Neuronal stem cell (in vitro differentiated cells): ENCODE measurements around the gene GTF2A1L.

ENCODE experiments used
- DNase-seq: peaks from one replicate; pipeline ENCODE4 v3.0.0-alpha.2; 2013; ENCODE audit warnings: low spot score
- H2AFZ ChIP-seq: one replicate; pipeline ENCODE4 v1.6.1; 2013; ENCODE audit warnings: mild to moderate bottlenecking, low read length, inconsistent platforms
- H2AK5ac ChIP-seq: 2 replicates; pipeline ENCODE4 v1.6.1; 2013; ENCODE audit warnings: low read depth, mild to moderate bottlenecking, inconsistent platforms, low read length, moderate library complexity, mixed read lengths
- H2BK120ac ChIP-seq: 2 replicates; pipeline ENCODE4 v1.6.1; 2013; ENCODE audit warnings: low read depth, mild to moderate bottlenecking, inconsistent platforms, low read length, moderate library complexity, mixed read lengths
- H2BK12ac ChIP-seq: one replicate; pipeline ENCODE4 v1.6.1; 2013; ENCODE audit warnings: low read length, inconsistent platforms
- H2BK15ac ChIP-seq: 2 replicates; pipeline ENCODE4 v1.6.1; 2013; ENCODE audit warnings: mild to moderate bottlenecking, low read length, inconsistent platforms, mixed read lengths
- H2BK5ac ChIP-seq: one replicate; pipeline ENCODE4 v1.6.1; 2013; ENCODE audit warnings: inconsistent platforms, mild to moderate bottlenecking, low read length, moderate library complexity
- H3K14ac ChIP-seq: one replicate; pipeline ENCODE4 v1.6.1; 2013; ENCODE audit warnings: low read length, inconsistent platforms
- H3K18ac ChIP-seq: 2 replicates; pipeline ENCODE4 v1.6.1; 2013; ENCODE audit warnings: low read length, inconsistent platforms
- H3K23ac ChIP-seq: 2 replicates; pipeline ENCODE4 v1.6.1; 2013; ENCODE audit warnings: low read depth, mild to moderate bottlenecking, mixed read lengths, low read length, inconsistent platforms; ENCODE audit not compliant: poor library complexity
- H3K27ac ChIP-seq: replicated peaks from 3 replicates; pipeline ENCODE4 v1.5.1; 2013; ENCODE audit warnings: low read length, inconsistent platforms
- H3K27me3 ChIP-seq, 3 experiments: 2 replicates each; pipeline ENCODE4 v1.6.1; 2013; ENCODE audit warnings: low read length in 3 of 3, mild to moderate bottlenecking in 2 of 3, inconsistent platforms in 1 of 3, low read depth in 1 of 3, mixed read lengths in 1 of 3, moderate library complexity in 1 of 3; ENCODE audit not compliant: control insufficient read depth in 3 of 3, insufficient read depth in 3 of 3
- H3K36me3 ChIP-seq, 2 donors: replicated peaks in 1 of 2; 2 replicates each; pipeline ENCODE4 v1.6.1; 2013; ENCODE audit warnings: low read length in 2 of 2; ENCODE audit not compliant: control insufficient read depth in 2 of 2, insufficient read depth in 2 of 2
- H3K4ac ChIP-seq: 2 replicates; pipeline ENCODE4 v1.6.1; 2013; ENCODE audit warnings: inconsistent platforms, mild to moderate bottlenecking, low read length, moderate library complexity
- H3K4me1 ChIP-seq, 2 donors: 1 replicate in 1 of 2; 2 replicates in 1 of 2; pipeline ENCODE4 v1.6.1; 2013; ENCODE audit warnings: low read length in 2 of 2, low read depth in 1 of 2; ENCODE audit not compliant: control insufficient read depth in 2 of 2, insufficient read depth in 1 of 2
- H3K4me2 ChIP-seq: one replicate; pipeline ENCODE4 v1.6.1; 2013; ENCODE audit warnings: mild to moderate bottlenecking, low read length, inconsistent platforms; ENCODE audit not compliant: insufficient read depth, poor library complexity, severe bottlenecking
- H3K4me3 ChIP-seq, 2 donors: 2 replicates each; pipeline ENCODE4 v1.5.1; 2013; ENCODE audit warnings: low read length in 2 of 2, mild to moderate bottlenecking in 2 of 2, inconsistent platforms in 1 of 2, moderate library complexity in 1 of 2
- H3K79me1 ChIP-seq: one replicate; pipeline ENCODE4 v1.6.1; 2013; ENCODE audit warnings: low read depth, mild to moderate bottlenecking, inconsistent platforms, low read length, moderate library complexity
- H3K9ac ChIP-seq: one replicate; pipeline ENCODE4 v1.6.1; 2013; ENCODE audit warnings: mild to moderate bottlenecking, low read depth, low read length, inconsistent platforms; ENCODE audit not compliant: poor library complexity
- H3K9me3 ChIP-seq, 2 donors: replicated peaks in 1 of 2; 2 replicates each; pipeline versions ENCODE3 to v1.6.1; 2013; ENCODE audit warnings: low read length in 2 of 2, mild to moderate bottlenecking in 2 of 2, inconsistent platforms in 1 of 2, low read depth in 1 of 2, mixed read lengths in 1 of 2, moderate library complexity in 1 of 2; ENCODE audit not compliant: control insufficient read depth in 2 of 2, insufficient read depth in 1 of 2
- H4K8ac ChIP-seq: one replicate; pipeline ENCODE4 v1.6.1; 2013; ENCODE audit warnings: low read depth, mild to moderate bottlenecking, inconsistent platforms, low read length, moderate library complexity
- H4K91ac ChIP-seq: one replicate; pipeline ENCODE4 v1.6.1; 2013; ENCODE audit warnings: low read length, low read depth, mild to moderate bottlenecking, inconsistent platforms; ENCODE audit not compliant: poor library complexity
- WGBS, 2 donors: extraction: QIAGEN DNeasy Blood & Tissue Kit; methylation state at CpG; one replicate each; pipeline ENCODE4 v1.1.7; 2013; ENCODE audit warnings: missing lambda C conversion rate in 2 of 2, mixed read lengths in 1 of 2; ENCODE audit not compliant: insufficient read length in 2 of 2, insufficient replicate concordance in 1 of 2; ENCODE audit errors: extremely low coverage in 2 of 2; 5-methylcytosine and 5-hydroxymethylcytosine counted together

The GTF2A1L gene

DNA sequence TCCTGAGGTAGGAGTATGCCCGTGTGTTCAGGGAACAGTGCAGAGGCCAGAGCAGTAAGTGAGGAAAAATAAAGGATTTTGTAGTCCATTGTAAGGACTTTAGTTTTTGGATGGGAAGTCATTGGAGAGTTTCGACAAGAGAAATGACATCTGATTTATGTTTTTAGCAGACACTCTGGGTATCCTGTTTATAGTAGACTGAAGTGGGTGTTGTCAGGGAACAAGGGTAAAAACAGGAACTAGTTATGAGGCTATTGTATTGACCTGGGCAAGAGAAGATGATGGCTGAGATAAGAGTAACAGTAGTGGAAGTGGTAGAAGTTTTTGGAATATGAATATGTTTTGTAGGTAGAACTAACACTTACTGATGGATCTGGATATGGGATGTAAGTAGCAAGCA lies 59.8 kb downstream of the GTF2A1L start:
- no peak overlapping the region for H3K14ac ChIP-seq
- no peak overlapping the region for H2BK5ac ChIP-seq
- no peak overlapping the region for H3K27ac ChIP-seq
- no peak overlapping the region for H3K4me2 ChIP-seq
- no peak overlapping the region for H2BK120ac ChIP-seq
- H3K4me1 ChIP-seq = peaks cover 2 to 8% of the 10 kb centered on the region in 2 donors
- no peak overlapping the region for H2AK5ac ChIP-seq
- H3K27me3 ChIP-seq = no peaks in the 10 kb centered on the region
- DNase-seq = no peak
- H4K91ac ChIP-seq = no peak overlapping the region
- no peaks in the 10 kb centered on the region for H3K79me1 ChIP-seq
- H3K23ac ChIP-seq = no peak overlapping the region
- no peak overlapping the region for H3K4me3 ChIP-seq
- H3K18ac ChIP-seq = no peak overlapping the region
- no peaks in the 10 kb centered on the region for H3K36me3 ChIP-seq
- H3K9me3 ChIP-seq = no peaks in the 10 kb centered on the region
- H2AFZ ChIP-seq = no peak overlapping the region
- no peak overlapping the region for H3K4ac ChIP-seq
- H2BK15ac ChIP-seq = no peak overlapping the region
- H3K9ac ChIP-seq = no peak overlapping the region
- no peak overlapping the region for H4K8ac ChIP-seq
- WGBS, 2 donors = no CpG with 5 or more reads among the region's 2 CpGs
- no peak overlapping the region for H2BK12ac ChIP-seq

DNA sequence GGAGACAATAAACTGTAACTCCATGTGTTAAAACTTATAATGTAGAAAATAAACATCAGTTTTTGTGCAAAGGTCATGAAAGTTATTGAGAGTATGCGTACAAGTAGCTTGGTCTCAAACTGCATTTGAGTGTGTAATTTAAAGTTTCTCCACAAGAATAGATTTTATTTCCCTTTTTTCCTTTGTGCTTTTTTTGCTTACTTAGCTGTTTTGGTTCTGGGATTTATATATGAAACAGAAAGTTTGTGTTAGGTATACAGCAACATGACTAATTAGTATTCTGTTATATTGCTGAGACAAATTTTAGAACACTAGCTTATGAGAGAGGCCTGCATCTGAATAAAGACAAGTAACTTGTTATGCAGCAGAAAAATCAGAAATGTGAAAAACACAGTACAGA lies 67.5 kb downstream of the GTF2A1L start:
- no peaks in the 10 kb centered on the region for H3K36me3 ChIP-seq
- no CpG with 5 or more reads among the region's 1 CpG for WGBS, 2 donors
- no peaks in the 10 kb centered on the region for H3K9me3 ChIP-seq

GRCh38 chr2:48691935-48692691 lies 74.5 kb downstream of the GTF2A1L start:
- Histone ChIP-seq H4K8ac (no peak overlapping the region), H3K4me2 (no peak overlapping the region), H2BK15ac (no peak overlapping the region), H4K91ac (no peak overlapping the region), H2AK5ac (no peak overlapping the region), H3K18ac (no peak overlapping the region), H3K27ac (no peak overlapping the region), H3K14ac (no peak overlapping the region), H2BK120ac (no peak overlapping the region), H3K9me3 (no peaks in the 10 kb centered on the region), H2AFZ (no peak overlapping the region), H3K36me3 (no peaks in the 10 kb centered on the region), H3K79me1 (no peaks in the 10 kb centered on the region), H2BK5ac (no peak overlapping the region), H3K9ac (no peak overlapping the region), H3K23ac (no peak overlapping the region), H2BK12ac (no peak overlapping the region), H3K4me3 (no peak overlapping the region), H3K4me1 (peaks cover 4 to 7% of the 10 kb centered on the region in 2 donors), H3K4ac (no peak overlapping the region), H3K27me3 (no peaks in the 10 kb centered on the region)
- WGBS, 2 donors = no CpG with 5 or more reads among the region's 3 CpGs
- no peak for DNase-seq

More for the DNA sequence above, 67.5 kb downstream of the GTF2A1L start:
- no peak overlapping the region for H2BK5ac ChIP-seq
- H4K8ac ChIP-seq = no peak overlapping the region
- H3K23ac ChIP-seq = no peak overlapping the region
- no peak overlapping the region for H3K14ac ChIP-seq
- no peak overlapping the region for H3K18ac ChIP-seq
- H2BK120ac ChIP-seq = no peak overlapping the region
- no peaks in the 10 kb centered on the region for H3K79me1 ChIP-seq
- H3K4me2 ChIP-seq = no peak overlapping the region
- H2AK5ac ChIP-seq = no peak overlapping the region
- H2BK12ac ChIP-seq = no peak overlapping the region
- no peaks in the 10 kb centered on the region for H3K27me3 ChIP-seq
- H3K4ac ChIP-seq = no peak overlapping the region
- H3K27ac ChIP-seq = no peak overlapping the region
- H3K4me1 ChIP-seq = no peaks in the 10 kb centered on the region
- H3K4me3 ChIP-seq = no peak overlapping the region
- no peak for DNase-seq
- H2BK15ac ChIP-seq = no peak overlapping the region
- no peak overlapping the region for H3K9ac ChIP-seq
- H4K91ac ChIP-seq = no peak overlapping the region
- no peak overlapping the region for H2AFZ ChIP-seq

DNA sequence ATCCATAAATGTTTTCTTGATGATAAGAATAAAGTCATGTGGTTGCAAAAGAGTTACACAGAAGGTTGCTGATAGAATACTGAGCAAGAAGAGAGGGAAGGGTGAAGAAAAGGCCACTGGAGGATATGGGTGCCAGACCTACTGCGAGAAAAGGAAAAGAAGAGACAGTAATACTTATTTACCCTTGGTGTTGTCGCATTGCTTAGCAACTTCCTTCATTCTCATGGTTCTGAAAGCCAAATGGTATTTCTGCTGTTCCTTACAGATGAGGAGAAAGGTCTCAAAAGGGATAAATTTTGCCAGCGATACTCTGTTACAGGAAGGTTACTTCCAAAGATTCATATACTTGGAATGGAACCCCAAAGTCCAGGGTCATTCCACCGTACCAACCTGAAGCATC lies 75.4 kb downstream of the GTF2A1L start:
- Histone ChIP-seq H4K8ac (no peak overlapping the region), H3K4ac (no peak overlapping the region), H2AK5ac (no peak overlapping the region), H3K14ac (no peak overlapping the region), H3K4me3 (no peak overlapping the region), H3K27me3 (no peaks in the 10 kb centered on the region), H2BK15ac (no peak overlapping the region), H2BK12ac (no peak overlapping the region), H3K4me2 (no peak overlapping the region), H2BK5ac (no peak overlapping the region), H3K27ac (no peak overlapping the region), H2BK120ac (no peak overlapping the region), H2AFZ (no peak overlapping the region), H3K36me3 (no peaks in the 10 kb centered on the region), H3K4me1 (peaks cover 4 to 7% of the 10 kb centered on the region in 2 donors), H4K91ac (no peak overlapping the region), H3K79me1 (no peaks in the 10 kb centered on the region), H3K23ac (no peak overlapping the region), H3K9ac (no peak overlapping the region), H3K18ac (no peak overlapping the region), H3K9me3 (no peaks in the 10 kb centered on the region)
- WGBS, 2 donors = no CpG with 5 or more reads among the region's 4 CpGs
- no peak for DNase-seq
